HG03575 (cell line): ENCODE results near the gene SWAP70.

ENCODE experiments used
- ATAC-seq: cut with Tn5 transposase; IDR thresholded peaks from one replicate; pipeline ENCODE4 v1.9.1; 2021; ENCODE audit not compliant: unreplicated experiment, insufficient number of reproducible peaks, low FRiP score; ENCODE audit errors: extremely low read depth

The SWAP70 gene

DNA sequence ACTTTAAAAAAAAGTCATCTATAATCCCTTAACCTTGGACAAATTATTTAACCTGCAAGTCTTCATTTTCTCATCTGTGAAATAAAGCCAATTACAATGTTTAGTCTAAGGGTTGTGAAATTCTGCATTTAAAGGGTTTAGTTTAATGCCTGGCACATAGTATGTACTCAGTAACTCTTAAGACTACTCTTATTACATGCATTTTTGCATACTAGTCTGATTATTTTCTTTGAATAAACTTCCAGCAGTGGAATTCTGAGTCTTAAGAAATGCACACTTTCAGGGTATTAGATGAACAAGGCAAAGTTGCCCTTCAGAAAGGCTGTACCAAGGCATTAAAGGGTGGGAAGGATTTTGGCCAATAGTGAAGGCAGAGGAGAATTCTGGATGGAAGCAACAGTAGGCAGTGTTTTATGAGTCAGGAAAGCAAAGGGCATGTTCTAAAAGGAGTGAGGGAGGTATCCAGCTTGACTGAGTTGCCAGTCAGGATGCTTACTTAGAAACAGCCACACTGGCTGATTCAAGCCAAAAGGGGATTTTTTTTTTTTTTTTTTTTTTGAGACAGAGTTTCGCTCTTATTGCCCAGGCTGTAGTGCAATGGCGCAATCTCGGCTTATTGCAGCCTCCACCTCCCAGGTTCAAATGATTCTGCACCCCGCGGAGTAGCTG is 50.5 kb downstream of the SWAP70 start:
- ATAC-seq = no peak

DNA sequence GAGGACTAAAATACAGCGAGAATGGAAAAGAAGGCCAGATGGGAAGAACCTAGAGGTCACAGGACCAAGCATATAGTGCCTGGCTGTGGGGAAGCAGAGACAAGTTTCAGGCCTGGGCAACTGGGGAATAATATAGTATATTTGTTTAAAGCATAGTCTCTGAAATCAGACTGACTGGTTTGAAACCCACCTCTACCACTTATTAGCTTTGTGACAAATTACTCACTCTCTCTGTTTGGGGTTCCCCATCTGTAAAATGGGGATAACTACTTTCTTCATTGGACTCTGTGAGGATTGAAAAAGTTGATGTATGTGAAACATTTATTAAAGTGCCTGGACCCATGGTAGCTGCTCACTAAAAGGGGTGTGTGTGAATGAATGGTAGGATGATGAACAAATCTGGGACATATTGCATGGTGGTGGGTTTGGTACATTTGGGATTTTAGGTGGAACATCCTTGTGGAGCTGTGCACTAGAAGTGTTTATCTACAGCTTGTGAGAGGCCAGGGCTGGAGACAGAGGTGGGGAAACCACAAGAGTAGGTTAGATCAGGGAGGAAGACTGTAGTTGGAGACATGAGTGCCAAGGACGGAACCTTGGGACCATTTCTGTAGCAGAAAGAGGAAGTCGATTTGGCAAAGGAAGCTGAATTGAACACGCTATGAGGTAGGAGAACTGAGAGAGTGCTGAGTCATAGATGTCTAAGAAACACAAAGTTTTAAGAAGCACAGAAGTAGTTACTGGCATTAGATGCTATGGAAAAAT is 52.6 kb downstream of the SWAP70 start:
- no peak for ATAC-seq

DNA sequence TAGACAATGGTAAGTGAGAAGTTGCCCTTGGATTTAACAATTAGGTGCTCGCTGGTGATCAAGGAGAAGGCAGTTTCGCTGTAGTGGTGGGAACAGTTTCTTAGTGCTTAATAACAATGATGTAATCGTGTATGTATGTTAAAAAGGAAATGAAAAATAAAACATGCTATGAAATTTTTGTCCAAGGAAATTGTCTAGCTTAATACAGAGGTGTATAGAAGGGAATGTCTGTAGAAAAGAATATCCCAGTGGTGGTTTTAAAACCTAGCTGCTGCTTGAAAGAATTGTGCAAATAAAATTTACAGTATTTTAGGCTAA is 53.1 kb downstream of the SWAP70 start:
- no peak for ATAC-seq

DNA sequence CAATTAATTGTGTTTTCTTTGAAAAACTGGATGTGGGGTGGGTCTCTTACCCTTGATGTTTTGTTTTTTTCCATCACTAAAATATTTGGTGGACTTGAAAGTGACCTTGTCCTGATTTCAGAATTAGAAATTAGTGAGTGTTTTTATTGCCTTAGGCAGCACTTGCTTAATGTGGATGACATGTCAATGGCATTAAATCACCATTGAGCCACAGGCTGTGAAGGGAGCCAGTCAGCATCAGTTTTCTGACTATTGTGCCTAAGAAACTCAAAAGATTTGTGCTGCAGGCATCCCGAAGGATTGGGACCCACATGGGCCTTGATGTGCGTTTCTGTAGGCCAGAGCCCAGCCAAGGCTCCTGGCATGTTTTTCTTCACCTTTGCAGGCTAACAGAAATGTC is 53.8 kb downstream of the SWAP70 start:
- ATAC-seq = no peak

DNA sequence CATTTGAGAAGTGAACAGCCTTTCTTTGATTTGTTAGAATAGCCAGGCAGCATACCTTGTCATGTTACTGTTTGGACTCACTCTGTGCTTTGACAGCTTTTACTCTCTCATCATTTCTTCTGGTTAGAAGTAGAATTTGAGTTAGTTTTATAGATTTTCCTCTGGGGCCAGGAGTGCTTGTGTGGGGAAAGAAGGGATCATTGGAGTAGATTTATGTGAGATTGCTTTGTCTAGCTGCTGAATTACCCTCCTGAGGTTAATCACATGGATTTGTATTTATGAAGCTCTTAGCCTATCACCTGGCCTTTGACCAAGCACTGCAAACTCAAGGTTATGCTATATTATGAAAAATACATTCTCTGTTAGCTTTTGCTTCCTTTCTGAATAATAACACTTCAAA is 54.3 kb downstream of the SWAP70 start:
- no peak for ATAC-seq

DNA sequence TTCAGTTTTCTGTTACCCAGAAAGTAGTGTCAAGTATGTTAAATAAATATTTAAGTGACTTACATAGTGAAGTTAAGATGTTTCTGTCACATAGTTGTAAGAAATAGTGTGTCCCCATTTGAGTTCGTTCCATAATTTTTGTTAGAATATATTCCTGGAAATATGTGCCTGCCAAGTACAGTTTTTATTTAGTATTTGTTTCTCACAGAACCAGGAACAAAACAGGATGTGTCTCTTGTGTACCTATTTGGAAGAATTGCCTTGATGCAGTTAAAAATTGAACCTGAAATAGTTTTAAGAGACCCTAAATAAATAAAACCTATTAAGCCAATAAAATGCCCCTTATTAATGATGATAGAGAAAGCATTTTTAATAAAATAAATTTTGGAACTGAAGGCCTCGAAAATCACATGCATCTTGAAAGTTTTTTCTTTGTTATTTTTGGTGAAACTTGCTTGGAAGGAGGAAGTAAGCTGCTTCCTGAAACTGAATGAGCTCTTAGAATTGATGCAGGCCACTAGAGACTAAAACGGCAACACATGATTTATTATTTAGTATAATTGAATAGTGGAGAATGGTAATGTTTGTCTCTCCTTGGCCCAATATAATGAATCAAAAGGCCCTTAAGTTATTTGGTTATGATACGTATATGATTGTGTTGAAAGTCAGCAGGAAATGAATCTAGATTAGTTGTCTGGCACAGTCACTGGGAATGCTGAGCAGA is 55.9 kb downstream of the SWAP70 start:
- ATAC-seq = no peak

DNA sequence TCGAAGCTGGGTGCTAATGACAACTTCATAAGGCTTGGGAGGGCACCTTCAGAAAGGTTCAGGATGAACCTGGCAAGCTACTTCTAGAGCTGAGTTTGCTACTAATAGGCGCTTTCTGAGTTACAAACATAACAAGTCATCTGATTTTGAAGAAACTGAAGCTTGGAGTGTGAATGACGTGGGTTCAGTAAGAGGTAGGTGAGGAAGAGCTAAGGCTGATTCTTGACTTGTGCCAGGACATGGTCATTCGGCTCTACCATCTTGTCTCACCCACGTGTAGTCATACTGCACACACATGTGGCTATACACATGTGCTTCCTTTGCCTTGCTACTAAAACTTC is 56.4 kb downstream of the SWAP70 start:
- ATAC-seq = no peak

DNA sequence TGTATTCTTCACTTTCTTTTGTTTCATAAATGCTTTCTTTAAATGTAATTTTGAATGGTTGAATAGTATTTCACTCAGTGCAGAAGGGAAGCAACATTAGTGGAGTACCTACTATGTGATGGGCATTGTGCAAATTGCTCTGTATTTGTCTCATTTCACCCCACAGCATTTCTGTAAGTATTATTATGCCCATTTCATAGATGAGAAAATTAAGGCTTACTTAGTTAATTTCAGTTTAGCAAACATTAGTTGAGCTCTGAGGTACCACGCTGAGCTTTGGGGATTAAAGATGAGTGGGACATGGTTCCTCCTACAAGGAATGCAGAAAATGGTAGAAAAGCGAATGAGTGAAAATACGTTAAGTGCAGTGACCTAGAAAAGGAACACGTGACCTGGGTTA is 58.1 kb downstream of the SWAP70 start:
- ATAC-seq = no peak

DNA sequence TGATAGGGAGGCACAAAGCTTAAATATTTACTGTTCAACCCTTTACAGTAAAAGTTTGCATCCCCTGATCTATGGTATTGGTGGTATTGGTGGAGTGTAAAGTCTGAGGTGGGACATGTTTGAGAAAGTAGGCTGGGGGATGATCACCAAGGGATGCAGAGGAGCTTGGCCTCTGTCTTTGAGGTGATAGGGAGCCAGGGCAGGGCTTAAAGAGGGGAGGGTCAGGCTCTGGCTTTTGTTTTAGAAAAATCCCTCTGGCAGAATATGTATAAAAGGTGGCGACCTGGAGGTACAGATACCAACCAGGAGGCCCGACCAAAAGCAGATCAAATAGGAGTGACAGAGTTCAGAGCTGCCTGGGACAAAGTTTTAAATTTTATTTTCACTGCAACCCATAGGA is 59.0 kb downstream of the SWAP70 start:
- no peak for ATAC-seq

DNA sequence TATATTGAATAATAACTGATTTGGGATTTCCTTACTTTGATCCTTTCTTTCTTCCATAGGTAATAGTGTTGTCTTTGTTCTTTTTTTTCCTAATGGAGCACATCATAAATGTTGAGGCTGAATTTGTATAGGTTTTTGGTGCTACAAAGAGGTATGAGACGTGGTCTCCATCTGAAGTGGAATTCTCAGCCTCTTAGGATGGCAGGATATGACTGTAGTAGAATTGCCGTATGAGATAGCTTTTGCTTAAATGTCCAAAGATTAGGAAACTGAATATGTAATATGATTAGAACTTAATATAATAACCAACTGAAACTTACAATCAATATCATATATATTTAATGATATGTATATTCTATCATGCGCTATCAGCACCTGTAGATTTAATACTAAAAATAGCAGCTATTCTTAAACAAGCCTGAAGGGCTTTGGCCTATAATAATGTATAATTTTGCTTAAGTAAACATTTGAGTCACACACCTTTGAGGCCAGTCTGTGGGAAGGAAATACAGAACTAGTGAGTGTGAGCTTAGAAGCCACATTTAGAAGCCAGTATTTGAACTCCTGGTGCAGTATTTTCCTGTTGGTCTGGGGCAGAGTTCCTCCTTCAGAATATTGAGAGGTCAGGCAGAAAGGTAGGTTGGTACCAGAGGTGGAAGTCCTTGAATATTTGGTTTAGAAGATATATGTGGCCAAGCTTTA is 62.6 kb downstream of the SWAP70 start:
- ATAC-seq = no peak

DNA sequence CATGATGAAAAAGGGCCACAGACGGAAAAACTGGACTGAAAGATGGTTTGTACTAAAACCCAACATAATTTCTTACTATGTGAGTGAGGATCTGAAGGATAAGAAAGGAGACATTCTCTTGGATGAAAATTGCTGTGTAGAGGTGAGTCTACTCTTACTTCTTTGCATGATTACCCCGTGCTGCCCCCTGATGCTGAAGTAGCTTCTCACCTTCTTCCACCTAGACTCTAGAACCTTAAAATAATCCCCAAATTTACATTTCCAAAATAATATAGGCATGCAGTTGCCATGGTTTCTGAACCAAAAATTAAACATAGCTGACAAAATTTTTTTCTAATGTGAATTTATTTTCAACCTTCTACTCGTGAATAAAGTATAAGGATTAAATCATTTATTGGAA is 64.2 kb downstream of the SWAP70 start:
- no peak for ATAC-seq

DNA sequence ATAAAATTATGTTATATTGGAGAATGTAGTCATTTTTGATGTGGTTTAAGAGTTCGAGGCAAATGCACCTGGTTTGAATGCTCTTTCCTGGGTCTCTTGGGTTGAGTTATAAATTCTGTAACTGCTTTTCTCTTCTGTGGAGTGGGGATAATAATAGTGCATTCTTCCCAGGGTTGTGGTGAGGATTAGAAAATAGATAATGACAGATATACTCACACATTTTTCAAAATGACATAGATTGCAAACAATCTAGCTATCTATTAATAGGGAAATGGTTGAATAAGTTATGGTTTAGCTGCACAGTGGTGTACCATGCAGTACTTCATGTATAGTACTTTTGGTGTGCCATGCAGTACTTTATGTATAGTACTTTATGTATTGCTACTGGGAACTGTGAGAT is 67.4 kb downstream of the SWAP70 start:
- no peak for ATAC-seq

DNA sequence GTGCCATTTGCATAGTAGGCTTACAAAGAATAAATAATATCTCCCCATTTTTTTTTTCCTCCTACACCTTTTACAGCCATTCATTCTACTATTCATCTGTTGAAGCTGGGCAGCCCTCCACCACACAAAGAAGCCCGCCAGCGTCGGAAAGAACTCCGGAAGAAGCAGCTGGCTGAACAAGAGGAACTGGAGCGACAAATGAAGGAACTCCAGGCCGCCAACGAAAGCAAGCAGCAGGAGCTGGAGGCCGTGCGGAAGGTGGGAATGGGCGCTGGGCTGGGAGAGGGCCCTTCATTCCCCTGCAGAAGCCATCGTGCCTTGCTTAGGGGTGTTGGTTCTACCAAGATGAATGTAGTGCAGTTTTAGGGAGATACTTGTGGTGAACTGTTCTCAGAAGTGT is 68.6 kb downstream of the SWAP70 start:
- no peak for ATAC-seq

DNA sequence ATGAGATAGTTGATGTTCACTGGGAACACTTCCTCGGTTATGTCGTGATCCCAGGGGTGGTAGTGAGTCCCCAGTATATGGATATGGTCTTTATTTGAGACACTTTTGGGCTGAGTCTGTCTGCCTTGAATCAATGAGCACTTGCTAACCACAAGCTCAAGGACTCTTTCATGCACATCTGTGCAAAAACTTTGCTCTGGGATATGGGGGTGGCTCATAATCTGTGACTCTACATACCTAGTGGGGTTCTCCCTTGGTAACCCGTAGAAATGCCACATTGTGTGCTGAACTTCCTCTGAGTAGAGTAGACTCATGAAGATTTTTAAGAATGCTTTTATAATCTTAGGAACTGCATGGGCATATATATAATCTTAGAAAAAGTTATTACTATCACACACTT is 69.3 kb downstream of the SWAP70 start:
- ATAC-seq = no peak

DNA sequence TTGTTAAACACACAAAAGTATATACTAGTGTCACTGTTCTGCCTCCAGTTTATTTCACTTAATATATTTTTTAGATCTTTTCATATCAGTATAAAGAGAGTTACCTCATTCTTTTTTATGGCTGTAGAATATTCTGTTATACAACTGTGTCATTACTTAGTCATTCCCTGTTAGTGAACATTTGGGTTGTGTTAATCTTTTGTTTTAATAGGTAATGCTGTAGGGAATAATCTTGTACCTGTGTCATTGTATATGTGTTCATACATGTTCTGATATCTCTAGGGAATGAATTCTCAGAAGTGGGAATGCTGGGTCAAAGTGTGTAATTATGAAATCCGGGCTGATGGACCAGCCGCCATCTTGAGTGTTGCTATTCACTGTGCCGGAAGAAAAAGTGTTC is 71.4 kb downstream of the SWAP70 start:
- ATAC-seq = no peak

DNA sequence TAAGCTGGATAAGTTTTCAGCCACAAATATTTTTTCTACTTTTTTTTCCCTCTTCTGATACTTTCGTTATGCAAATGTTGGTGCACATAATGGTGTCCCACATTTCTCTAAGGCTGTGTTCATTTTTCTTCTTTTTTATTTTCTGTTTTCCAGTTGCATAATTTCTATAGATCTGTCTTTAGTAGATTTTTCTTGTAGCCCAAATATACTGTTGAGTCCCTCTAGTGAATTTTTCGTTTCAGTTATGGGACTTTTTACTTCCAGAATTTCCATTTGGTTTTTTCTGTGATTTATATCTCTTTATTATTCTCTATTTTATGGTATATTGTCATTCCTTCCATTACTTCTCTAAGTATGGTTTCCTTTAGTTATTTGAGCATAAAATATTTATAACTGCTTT is 72.0 kb downstream of the SWAP70 start:
- no peak for ATAC-seq

DNA sequence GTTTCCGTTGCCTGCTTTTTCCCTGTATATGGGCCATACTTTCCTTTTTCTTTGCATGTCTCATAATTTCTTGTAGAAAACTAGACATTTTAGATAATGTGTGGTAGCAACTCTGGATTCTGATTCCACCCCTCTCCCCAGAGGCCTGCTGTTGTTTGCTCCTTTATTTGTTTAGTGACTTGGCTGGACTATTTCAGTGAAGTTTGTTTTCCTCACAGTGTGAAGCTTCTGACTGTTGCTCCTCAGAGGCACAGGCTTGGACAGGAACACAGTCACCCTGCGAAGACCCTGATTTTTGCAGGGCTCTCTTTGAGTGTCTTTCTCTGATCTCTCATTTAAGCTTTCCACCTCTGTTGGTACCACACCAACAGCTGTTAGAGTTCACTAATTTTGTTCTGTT is 72.5 kb downstream of the SWAP70 start:
- ATAC-seq = no peak

DNA sequence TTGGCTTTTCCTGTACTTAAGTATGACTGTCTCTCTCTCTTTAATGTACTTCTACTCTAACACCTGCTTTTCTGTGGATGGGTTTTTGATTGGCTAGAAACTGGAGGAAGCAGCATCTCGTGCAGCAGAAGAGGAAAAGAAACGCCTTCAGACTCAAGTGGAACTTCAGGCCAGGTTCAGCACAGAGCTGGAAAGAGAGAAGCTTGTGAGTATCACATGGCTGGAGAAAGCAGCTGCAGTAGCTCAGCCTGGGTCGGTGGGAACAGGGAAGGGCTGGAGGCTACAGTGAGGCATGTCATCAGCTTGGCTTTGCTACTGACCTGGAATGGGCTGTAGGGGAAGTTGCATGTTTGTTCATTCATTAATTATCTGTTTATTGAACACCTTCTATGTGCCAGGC is 74.2 kb downstream of the SWAP70 start:
- no peak for ATAC-seq

DNA sequence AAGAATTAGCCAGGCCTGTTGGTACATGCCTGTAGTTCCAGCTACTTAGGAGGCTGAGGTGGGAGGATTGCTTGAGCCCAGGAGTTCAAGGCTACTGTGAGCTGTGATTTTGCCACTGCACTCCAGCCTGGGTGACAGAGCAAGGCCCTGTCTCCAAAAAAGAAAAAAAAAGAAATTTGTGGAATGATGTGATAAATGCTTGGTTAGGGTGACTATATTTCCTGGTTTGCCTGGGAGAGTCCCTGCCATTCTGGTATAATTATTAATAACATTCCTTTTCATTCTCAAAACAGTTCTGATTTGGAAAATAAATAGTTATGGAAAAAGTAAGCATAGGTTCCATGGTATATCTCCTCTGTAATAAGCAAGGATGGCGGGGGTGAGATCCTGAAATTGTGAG is 74.8 kb downstream of the SWAP70 start:
- no peak for ATAC-seq
